GM12892 (cell line): ENCODE results near the gene TTYH3.

Source experiments
- POLR2A ChIP-seq: IDR thresholded peaks from 2 replicates; pipeline ENCODE4 v1.6.1; 2011; ENCODE audit warnings: low read depth, low read length, control low read depth
- POLR2AphosphoS5 ChIP-seq: IDR thresholded peaks from 2 replicates; pipeline ENCODE4 v1.6.1; 2011; ENCODE audit warnings: low read depth, low read length, control low read depth
- TAF1 ChIP-seq: IDR thresholded peaks from 2 replicates; pipeline ENCODE4 v1.6.1; 2011; ENCODE audit warnings: low read depth, mild to moderate bottlenecking, control low read depth, low read length, borderline replicate concordance

GRCh38 chr7:2605608-2606538, 25.9 kb upstream of the TTYH3 start:
- TF ChIP-seq TAF1 (no peak), POLR2A (no peak), POLR2AphosphoS5 (no peak)
